ENCODE data around the gene PRSS36. TPM values are rescaled to one million over a fixed set of nuclear protein-coding genes. Genes with fewer than 3 reads are reported as not detected.

The PRSS36 gene
- total and polyA plus RNA-seq, 9 of the 15 experiments (the other 6 are each of a cell fraction or from before 2014, with no cell fraction given) = 0.09 to 1.2 (median 0.54) TPM; not detected in 2

GRCh38 chr16:31118223-31119155, 31.4 kb downstream of the PRSS36 start (continued):
- TF ChIP-seq, protein P1, sequence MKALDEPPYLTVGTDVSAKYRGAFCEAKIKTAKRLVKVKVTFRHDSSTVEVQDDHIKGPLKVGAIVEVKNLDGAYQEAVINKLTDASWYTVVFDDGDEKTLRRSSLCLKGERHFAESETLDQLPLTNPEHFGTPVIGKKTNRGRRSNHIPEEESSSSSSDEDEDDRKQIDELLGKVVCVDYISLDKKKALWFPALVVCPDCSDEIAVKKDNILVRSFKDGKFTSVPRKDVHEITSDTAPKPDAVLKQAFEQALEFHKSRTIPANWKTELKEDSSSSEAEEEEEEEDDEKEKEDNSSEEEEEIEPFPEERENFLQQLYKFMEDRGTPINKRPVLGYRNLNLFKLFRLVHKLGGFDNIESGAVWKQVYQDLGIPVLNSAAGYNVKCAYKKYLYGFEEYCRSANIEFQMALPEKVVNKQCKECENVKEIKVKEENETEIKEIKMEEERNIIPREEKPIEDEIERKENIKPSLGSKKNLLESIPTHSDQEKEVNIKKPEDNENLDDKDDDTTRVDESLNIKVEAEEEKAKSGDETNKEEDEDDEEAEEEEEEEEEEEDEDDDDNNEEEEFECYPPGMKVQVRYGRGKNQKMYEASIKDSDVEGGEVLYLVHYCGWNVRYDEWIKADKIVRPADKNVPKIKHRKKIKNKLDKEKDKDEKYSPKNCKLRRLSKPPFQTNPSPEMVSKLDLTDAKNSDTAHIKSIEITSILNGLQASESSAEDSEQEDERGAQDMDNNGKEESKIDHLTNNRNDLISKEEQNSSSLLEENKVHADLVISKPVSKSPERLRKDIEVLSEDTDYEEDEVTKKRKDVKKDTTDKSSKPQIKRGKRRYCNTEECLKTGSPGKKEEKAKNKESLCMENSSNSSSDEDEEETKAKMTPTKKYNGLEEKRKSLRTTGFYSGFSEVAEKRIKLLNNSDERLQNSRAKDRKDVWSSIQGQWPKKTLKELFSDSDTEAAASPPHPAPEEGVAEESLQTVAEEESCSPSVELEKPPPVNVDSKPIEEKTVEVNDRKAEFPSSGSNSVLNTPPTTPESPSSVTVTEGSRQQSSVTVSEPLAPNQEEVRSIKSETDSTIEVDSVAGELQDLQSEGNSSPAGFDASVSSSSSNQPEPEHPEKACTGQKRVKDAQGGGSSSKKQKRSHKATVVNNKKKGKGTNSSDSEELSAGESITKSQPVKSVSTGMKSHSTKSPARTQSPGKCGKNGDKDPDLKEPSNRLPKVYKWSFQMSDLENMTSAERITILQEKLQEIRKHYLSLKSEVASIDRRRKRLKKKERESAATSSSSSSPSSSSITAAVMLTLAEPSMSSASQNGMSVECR (CRISPR knock-in tag; IDR thresholded peaks at IDR 0.05) = peak; percentile 11; the same call in 1 of the 2 replicates
- TF ChIP-seq HNRNPUL1 (IDR thresholded peaks at IDR 0.05; ENCODE audit: low read length) (no peak), KDM4B (IDR thresholded peaks at IDR 0.05; ENCODE audit: borderline replicate concordance in 2 of 2, low read depth in 1 of 2) (no peak), RFX1 (IDR thresholded peaks at IDR 0.05) (no peak), ZFP91 (CRISPR knock-in tag; IDR thresholded peaks at IDR 0.05) (no peak), SOX6 (IDR thresholded peaks at IDR 0.05) (no peak), CEBPZ (IDR thresholded peaks at IDR 0.05; ENCODE audit: borderline replicate concordance, low read depth, low read length) (no peak), CHD2 (IDR thresholded peaks at IDR 0.05; ENCODE audit: low read depth, low read length) (no peak)
- TF ChIP-seq, protein P2, sequence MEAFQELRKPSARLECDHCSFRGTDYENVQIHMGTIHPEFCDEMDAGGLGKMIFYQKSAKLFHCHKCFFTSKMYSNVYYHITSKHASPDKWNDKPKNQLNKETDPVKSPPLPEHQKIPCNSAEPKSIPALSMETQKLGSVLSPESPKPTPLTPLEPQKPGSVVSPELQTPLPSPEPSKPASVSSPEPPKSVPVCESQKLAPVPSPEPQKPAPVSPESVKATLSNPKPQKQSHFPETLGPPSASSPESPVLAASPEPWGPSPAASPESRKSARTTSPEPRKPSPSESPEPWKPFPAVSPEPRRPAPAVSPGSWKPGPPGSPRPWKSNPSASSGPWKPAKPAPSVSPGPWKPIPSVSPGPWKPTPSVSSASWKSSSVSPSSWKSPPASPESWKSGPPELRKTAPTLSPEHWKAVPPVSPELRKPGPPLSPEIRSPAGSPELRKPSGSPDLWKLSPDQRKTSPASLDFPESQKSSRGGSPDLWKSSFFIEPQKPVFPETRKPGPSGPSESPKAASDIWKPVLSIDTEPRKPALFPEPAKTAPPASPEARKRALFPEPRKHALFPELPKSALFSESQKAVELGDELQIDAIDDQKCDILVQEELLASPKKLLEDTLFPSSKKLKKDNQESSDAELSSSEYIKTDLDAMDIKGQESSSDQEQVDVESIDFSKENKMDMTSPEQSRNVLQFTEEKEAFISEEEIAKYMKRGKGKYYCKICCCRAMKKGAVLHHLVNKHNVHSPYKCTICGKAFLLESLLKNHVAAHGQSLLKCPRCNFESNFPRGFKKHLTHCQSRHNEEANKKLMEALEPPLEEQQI (IDR thresholded peaks at IDR 0.05) = no peak

Measured in K562 (cell line).